A204.1 (cell line): ENCODE data around the gene SIN3B.

Source experiments
- FAIRE-seq: peaks from 2 replicates; lab custom pipeline; 2012; peaks lifted over from hg19 to GRCh38; lab: Jason Lieb, UNC

The SIN3B gene

DNA sequence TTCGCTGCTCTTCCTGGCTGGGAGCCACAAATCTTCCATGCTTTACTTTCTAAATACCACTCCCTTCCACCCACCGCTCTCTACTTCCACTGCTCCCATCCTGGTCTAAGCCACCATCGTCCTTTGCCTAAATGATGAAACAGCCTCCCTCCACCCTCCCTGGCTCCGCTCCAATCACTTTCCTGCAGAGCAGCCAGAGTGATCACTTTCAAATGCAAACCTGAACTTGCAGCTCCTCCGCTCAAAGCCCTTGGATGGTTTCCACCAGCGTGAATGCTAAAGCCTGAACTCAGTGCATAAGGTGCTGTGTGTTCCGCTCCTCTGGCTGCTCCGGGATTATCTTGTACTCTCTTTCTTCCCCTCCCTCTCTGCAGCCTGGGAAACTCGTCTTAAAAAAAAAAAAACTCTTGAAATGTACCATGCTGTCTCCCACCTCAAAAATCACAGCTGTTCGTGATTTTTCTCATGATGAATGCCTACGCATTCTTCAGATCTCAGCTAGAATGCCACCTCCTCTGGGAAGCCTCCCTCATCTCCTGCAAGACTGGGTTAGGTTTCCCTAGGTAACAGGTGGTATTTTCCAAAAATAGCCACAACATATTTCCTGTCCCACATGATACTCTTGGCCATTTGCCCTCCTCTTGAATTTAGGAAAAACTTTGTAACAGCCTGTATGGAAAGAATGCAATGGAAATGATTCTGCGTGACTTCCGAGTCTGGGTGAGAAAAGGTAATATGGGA, 3.7 kb upstream of the SIN3B start:
- FAIRE-seq: no peak

DNA sequence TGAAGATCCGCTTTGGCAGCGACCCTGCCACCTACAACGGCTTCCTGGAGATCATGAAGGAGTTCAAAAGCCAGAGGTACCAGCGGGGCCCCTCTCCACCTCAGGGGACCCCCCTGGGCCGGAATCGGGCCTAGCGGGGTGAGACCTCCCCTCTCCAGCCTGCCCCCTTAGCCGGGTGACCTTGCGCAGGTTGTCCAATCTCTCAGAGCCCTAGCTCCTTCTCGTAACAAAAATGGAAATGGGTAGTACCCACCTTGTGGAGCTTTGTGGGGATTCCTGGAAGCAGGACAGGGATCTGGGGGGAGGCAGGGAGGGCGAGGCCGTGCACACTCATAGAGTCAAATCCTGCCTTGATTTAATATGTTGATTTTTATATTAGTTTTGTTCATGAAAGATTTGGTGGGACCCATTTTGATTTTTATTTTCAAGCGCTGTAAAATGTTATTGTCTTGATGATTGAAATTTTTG, 658 bp downstream of the SIN3B start:
- no peak for FAIRE-seq

DNA sequence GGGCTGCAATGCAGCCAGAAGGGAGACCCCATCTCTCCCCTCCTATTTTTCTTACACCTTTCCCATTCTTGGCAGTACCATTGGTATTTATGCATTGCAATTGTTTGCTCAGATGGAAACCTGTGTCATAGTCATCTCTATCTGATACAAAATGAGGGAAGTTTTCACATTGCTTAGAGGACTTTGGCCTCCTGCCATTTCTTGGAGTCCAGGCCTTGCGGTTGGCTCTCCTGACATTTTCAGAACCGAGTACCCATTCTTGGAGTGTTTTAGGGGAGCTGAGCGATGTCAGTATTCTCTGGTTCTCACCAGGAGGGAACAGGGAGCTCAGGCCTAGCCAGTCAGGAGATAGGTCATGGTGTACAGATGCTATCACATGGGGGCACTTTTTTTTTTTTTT, 1.5 kb downstream of the SIN3B start:
- no peak for FAIRE-seq

DNA sequence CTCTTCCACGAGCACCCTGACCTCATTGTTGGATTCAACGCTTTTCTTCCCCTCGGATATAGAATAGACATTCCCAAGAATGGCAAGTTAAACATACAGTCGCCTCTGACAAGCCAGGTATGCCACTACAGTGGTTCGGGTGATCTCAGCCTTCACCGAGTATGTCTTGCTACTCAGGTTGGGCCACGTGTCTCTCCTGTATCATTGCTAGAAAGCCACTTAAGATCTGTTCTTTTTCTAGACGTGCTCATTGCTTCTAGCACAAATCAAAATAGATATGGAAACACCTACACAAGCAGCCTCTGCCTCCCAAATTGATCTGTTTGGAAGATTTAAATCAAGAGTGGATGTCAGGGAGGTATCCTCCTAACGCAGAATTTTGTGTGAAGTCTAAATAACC, 2.3 kb downstream of the SIN3B start:
- no peak for FAIRE-seq

DNA sequence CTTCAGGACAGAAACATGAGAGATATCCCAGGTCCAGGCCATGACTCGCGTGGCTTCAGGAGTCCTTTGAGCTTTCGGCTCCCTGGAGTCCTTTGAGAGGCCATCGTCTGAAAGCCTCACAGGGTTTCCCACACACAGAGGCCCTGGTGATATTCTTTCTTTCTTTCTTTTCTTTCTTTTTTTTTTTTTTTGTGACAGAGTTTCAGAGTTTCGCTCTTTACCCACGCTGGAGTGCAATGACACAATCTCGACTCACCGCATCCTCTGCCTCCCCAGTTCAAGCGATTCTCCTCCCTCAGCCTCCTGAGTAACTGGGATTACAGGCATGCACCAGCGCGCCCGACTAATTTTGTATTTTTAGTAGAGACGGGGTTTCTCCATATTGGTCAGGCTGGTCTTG, 5.5 kb downstream of the SIN3B start:
- no peak for FAIRE-seq

DNA sequence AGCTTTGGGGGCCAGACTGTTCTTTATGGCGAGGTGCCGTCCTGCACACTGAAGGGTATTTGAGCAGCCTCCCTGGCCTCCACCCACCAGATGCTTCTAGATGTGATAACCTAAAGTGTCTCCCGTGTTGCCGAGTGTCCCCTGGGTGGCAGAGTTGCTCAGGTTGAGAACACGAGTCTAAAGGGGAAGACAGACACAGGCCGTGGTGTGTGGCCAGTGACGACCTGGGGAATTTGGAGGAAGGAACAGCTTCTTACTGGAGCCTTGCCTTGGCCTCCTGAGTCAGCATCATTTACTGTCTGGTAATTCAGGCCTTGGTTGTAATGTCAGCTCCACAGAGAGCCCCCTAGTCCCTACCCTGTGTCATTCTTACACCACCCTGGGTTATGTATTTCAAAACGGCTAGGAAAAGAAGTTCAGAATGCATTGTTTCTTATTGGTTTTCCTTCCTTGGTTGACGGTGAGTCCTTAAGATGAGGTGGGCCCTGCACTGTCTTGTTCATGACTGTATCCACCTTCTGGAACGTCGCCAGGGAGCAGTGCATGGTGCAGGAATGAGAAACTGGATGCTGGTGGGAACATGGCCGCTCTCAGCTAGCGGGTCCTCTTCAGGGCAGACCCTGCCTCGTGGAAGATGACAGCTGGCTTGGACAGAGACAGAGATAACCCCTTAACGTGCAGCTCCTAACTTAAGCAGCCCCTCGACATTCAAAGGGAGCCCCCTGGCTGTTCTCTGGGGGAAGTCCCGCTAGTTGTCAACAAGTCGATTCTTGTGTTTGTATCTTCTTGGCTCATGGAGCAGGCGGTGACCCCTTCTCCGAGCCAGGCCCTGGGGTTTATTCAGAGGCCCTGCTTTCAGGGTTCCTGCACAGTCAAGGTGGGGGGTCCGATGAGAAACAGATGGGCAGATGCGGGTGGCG, 7.2 kb downstream of the SIN3B start:
- no peak for FAIRE-seq

DNA sequence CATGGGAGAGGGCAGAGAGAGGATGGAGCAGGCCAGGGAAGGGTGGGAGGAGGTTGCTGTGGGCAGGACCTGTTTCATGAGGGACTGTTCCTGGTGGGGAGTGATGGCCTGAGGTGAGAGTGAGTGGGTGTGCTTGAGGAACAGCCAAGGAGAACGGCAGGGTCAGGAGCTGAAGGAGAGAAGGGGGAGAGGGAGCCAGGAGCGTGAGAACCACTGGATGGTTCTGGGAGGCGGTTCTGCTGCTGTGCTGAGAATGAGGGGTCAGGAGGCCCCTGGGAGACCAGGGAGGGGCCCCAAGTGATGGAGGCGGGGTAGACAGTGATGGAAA, 7.8 kb downstream of the SIN3B start:
- no peak for FAIRE-seq

DNA sequence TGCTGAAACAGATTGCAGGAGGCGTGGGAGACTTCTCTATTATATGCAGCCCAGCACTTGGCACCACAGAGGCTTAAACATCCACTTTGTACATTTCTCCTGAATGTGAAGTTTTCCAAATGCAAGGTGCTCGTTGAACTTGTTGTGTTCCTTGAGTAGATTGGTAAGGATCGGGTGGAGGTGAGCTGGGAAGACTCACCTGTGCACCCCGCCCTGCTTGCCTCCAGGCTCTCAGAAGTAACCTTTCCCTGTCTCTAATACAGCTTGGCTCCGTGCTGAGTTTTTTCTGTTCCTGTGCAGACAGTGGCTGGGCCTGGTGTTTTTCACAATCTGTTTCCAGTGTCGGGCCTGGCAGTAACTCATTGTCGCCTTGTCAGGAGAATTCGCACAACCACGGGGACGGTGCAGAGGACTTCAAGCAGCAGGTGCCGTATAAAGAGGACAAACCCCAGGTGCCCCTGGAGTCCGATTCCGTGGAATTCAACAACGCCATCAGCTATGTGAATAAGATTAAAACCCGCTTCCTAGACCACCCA, 12.3 kb downstream of the SIN3B start:
- no peak for FAIRE-seq

DNA sequence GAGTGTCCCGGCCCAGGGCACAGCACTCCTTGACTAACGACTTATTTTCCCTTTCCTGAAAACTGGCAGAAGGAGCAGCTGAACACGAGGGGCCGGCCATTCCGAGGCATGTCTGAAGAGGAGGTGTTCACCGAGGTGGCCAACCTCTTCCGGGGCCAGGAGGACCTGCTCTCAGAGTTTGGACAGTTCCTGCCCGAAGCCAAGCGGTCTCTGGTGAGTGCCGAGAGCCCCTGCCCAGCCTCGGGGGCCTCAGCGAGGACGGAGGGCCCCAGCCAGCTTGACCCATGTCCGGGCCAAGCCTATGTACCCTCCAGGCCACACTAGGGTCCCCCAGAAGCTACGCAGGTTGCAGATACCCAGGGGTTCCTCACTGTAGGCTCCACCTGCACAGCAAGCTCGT, 17.7 kb downstream of the SIN3B start:
- FAIRE-seq: no peak

DNA sequence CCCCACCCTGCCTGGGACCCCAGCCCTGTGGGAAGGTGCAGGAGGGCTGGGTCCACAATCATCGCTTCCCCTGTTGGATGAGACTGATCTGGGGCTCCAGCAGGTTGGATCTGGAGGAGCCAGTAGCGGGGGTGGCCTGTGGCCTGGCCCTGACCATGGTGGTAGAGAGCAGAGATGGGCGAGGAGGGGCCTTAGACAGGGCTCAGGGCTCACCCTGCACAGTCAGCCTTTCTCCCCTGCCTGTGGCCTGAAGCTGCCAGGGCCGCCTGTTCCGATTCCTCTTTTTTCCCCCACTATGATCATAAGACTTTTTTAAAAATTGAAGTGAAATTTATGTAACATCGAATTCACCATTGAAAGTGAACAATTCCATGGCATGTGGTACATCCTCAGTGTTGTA, 18.2 kb downstream of the SIN3B start:
- no peak for FAIRE-seq

DNA sequence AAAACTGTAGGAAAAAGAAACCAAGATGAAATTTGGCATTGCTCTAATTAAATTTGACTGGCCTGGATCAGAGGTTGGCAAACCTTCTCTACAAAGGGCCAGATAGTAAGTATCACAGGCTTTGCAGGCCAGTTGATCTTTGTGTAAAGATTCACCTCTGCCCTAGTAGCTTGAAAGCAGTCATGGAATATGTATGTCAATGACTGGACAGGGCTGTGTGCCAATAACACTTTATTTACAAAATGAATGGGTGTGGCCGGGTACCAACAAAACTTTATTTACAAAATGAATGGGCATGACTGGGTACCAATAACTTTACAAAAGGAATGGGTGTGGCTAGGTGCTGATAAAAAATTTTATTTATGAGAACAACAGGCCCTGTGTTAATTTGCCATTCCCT, 20.0 kb downstream of the SIN3B start:
- FAIRE-seq: no peak

DNA sequence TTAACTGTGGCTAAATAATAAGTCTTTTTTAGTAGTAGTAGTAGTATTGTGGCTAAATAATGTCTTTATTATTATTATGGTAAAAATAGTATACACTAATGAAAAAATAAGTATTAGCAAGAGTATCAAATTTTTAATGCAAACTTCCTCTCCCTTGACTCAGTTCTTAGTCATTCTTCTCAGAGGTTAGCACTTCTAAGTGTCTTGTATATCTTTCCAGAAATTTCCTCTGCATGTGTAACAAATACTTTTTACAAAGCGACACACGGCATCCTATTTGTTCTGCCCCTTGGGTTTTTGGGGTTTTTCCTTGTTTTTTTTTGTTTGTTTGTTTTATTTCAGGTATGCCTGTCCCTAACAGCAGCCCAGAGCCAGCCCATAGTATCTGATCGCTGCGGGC, 20.9 kb downstream of the SIN3B start:
- no peak for FAIRE-seq

DNA sequence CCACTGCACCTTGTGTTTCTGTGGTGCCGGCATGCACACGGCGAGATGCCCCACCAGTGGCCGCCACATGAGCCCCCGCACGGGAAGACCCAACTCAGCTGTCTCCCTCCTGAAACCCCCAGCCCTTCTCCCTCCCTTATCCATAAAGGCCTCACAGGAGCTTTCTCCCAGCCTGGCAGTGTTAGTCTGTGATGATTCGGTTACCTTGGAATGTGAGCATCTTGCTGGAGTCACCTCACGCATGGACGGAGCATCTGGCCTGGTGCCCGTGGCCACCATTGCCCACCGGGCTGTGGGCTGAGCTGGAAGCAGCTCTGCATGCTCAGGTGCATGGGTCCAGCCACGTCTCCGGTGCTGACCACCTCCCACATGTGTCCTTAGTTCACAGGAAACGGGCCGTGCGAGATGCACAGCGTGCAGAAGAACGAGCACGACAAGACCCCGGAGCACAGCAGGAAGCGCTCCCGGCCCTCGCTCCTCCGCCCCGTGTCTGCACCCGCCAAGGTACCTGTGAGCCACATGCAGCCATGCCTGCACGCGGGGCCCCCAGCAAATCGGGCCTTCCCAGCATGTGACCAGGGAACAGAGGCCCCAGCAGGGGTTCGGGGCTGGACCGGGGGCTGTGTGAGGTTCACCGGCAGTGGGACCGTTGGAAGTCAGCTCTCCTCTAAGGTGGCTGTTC, 22.0 kb downstream of the SIN3B start:
- FAIRE-seq: no peak

DNA sequence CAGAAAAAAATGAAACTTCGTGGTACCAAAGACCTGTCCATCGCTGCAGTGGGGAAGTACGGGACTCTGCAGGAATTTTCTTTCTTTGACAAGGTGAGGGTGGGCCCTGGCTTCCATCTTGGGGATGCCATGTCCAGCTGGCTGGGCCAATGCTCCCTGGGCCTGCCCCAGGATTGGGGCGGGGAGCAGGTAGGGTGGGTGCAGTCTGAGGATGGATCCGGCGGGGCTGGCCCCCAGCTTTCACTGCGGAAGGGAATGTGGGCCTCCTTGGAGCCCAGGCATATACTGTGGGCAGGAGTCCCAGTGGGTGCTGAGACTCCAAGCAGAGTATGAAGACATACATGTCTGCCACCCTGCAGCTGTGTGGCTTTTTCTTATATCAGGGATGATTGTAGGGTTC, 23.9 kb downstream of the SIN3B start:
- no peak for FAIRE-seq

DNA sequence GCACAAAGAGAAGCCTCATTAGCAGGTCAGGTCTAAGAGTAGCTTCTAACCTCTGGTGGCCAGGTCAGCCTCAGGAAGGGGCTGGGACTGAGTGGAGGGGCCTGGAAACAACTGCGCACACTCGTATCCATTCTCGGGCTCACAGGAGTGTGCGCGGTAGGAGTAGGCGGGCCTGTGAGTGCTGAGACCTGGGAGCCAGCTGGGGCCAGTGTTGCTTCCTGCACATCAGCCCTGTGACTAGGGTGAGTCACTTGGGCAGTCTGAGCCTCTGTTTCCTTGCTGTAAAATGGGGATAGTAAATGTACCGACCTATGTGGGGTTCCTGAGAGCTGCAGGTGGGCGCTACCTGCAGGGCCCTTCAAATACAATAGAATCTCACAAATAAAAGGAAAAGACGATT, 26.9 kb downstream of the SIN3B start:
- no peak for FAIRE-seq

DNA sequence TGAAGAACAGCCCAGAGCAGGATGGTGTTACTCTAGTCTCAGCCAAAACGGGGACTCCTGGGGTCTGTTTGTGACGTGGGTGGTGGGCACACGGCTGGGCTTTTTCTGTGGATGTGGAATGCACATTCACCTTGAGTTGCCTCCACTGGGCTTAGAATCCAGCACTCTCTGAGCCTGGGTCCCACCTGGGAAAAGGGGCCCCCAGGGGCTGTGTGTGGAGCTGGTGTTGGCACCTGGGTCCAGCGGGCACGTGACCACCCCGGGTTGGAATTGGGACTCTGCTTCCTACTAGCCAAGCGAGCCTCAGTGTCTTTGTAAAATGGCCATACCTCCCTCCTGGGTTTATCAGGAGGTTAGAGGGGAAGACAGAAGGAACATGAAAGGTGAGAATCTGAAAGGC, 30.4 kb downstream of the SIN3B start:
- FAIRE-seq: no peak

DNA sequence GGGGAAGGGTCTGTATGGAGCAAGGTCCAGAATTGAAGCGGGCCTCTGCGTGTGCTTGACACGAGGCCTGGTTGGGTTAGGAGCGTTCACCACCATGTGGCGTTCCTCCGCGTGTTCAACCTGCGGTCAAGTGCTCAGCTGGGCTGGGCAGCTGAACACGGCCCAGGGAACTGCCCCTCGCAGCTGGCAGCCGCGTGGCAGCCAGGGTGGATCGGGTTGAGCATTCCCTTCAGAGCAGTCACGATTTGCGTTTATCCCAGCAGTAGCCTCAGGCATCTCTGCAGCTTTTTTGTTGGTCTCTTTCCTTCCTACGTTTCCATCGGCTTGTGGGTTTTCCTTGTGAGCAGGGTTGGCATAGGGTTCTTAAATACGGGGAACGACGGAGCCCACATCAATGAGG, 30.9 kb downstream of the SIN3B start:
- FAIRE-seq: no peak

DNA sequence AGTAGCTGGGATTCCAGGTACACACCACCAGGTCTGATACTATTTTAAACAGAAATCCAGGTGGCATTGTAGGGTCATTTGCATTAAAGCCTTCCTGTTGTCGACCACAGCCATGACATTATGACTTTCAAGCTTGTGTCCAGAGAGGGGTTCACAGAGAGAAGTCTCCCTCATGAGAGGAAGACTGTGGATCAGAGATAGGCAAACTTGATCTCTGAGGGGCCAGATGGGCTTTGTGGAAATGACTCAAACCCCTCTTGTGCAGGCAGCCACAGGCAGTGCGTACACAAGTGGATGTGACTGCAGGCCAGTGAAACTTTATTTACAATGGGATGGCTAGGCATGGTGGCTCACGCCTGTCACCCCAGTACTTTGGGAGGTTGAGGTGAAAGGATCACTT, 31.8 kb downstream of the SIN3B start:
- FAIRE-seq: no peak

DNA sequence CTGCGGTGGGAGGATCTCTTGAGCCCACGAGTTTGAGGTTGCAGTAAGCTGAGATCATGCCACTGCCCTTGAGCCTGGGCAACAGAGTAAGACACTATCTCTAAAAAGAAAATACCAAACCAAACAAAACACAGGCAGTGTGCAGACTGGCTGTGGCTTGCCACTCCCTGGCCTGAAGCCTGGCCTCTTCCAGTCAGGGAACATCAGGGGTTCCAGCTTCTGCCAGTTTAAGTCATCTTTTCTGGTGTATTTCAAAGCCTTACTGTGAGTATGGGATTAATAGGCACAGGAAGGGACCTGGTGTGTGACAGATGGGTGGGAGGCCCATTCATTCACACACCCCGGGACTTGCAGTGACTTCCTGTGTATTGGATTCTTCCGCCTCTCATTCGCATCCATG, 32.6 kb downstream of the SIN3B start:
- no peak for FAIRE-seq

DNA sequence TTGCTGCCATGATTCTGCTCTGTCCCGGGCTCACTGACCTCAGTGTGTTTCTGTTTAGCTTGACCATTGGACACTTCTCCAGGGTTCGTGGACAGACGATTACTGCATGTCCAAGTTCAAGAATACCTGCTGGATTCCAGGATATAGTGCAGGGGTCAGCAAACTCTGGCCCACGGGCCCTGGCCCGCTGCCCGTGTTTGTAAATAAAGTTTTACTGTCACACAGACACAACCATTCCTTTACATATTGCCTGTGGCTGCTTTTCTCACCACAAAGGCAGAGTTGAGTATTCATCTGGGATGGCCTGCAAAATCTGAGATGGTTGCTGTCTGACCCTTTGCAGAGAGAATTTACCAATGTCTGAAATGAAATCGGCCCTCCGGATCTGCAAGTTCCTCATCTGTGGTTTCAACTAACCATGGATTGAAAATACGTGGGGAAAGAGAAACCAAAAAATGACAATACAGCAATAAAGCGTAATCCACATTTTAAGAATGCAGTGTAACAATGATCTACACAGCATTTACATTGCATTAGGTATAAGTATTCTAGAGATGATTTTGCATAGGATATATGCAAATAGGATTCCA, 33.7 kb downstream of the SIN3B start:
- no peak for FAIRE-seq

DNA sequence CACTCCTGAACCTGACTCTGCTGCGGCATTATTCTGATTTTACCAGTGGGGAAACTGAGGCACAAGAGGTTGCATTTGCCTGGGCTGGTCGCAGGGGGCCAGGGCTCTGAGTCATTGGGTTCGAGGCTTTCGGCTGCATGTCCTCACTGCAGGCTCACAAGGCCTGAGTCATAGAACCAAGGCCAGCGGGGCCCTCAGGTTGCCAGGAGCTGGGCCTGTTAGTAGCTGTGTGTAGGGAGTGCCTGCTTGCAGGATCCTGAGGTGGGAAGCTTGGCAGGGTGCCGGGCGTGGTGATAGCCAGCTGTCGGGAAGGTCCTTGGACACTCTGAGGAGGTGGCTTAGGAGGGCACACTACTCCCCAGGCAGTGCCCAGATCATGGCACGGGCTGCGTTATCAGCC, 38.0 kb downstream of the SIN3B start:
- FAIRE-seq: no peak

DNA sequence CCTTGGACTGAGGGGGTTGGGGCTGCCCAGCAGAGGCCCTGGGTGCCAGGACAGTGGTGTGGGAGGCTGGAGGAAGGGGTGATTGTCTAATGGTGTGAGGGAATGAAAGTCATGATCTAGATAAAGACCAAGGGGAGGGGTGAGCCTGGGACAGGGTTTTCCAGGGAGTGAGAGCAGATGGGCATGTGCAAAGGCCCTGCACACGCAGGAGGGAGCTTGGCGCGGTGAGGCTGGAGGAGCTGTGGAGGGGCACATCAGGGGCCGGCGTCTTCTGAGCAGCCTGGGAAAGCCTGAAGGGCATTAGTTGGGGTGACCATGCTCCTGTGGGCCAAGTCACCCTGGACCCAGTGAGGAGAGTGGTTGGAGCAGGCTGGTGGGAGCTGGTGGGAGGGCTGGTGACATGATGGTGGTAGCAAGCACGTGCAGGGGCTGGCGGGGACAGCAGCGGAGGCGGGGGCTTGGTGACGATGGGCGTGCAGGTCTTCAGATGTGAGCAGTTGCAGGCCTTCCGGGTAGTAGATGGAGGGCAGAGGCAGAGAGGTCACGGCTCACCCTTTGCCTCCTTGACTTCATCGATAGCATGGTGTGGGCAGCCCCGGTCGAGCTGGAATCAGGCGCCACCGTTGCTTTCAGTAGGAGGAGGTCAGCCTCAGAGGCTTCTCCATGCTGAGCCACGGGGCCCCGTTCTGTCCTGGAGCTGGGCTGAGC, 39.4 kb downstream of the SIN3B start:
- no peak for FAIRE-seq
